GM12878 (cell line): Measurements from ENCODE around the gene BCAS3.

Experiments
- BACH1 ChIP-seq: fragments of 450-650 bp; IDR thresholded peaks from 2 replicates; pipeline ENCODE4 v1.6.1; 2017; ENCODE audit warnings: mild to moderate bottlenecking, borderline replicate concordance
- CEBPB ChIP-seq, 2 experiments: fragments of 150-350 bp in 1 of 2; IDR thresholded peaks; 2 replicates each; pipeline ENCODE4 v1.6.1; 2012 to 2014; ENCODE audit warnings: low read depth in 2 of 2, low read length in 2 of 2, borderline replicate concordance in 1 of 2, inconsistent platforms in 1 of 2
- EZH2 ChIP-seq: IDR thresholded peaks from 2 replicates; pipeline ENCODE4 v1.6.1; 2012; ENCODE audit warnings: low read depth, mild to moderate bottlenecking, control low read depth, inconsistent platforms, low read length, borderline replicate concordance; ENCODE audit not compliant: control insufficient read depth
- MYC ChIP-seq: IDR thresholded peaks from 2 replicates; pipeline ENCODE4 v1.6.1; 2011; ENCODE audit warnings: mild to moderate bottlenecking, low read length, moderate library complexity, inconsistent platforms; ENCODE audit not compliant: insufficient read depth, insufficient replicate concordance, insufficient read length, severe bottlenecking
- SP1 ChIP-seq: IDR thresholded peaks from one replicate; pipeline ENCODE4 v1.6.1; 2011; ENCODE audit warnings: low read depth, low read length
- SUPT20H ChIP-seq: IDR thresholded peaks from 2 replicates; pipeline ENCODE4 v1.6.1; 2011; ENCODE audit warnings: low read depth, mild to moderate bottlenecking, low read length, moderate library complexity, borderline replicate concordance; ENCODE audit not compliant: control insufficient read depth
- TARDBP ChIP-seq: IDR thresholded peaks from 2 replicates; pipeline ENCODE4 v1.6.1; 2016; ENCODE audit warnings: borderline replicate concordance

- TF ChIP-seq CEBPB (IDR thresholded peaks at IDR 0.05; ENCODE audit: borderline replicate concordance in 1 of 2, low read depth in 2 of 2, low read length in 2 of 2) (no peak), BACH1 (no peak), MYC (no peak), TARDBP (no peak), SUPT20H (no peak), SP1 (no peak), EZH2 (no peak)
Measured at GRCh38 chr17:61160204-61160603, 482.6 kb downstream of the BCAS3 start.
